Upper lobe of left lung (tissue), 4 donors: Measurements from ENCODE around the gene TAF1D.

Source experiments
- EP300 ChIP-seq, 4 donors: sonication (generic); formaldehyde crosslinking; IDR thresholded peaks; one replicate each; pipeline ENCODE4 v1.5.1; 2017; ENCODE audit warnings: antibody characterized with exemption in 4 of 4, control low read depth in 2 of 4
- TF ChIP-seq, protein P1 (sequence below), 6 experiments: fragments of 450-650 bp in 4 of 6; fragments of 200-600 bp in 2 of 6; sonication (generic) in 2 of 6; IDR thresholded peaks; one replicate each; pipeline ENCODE4 v1.5.1; 2016 to 2019; ENCODE audit warnings: antibody characterized with exemption in 6 of 6

DNA sequence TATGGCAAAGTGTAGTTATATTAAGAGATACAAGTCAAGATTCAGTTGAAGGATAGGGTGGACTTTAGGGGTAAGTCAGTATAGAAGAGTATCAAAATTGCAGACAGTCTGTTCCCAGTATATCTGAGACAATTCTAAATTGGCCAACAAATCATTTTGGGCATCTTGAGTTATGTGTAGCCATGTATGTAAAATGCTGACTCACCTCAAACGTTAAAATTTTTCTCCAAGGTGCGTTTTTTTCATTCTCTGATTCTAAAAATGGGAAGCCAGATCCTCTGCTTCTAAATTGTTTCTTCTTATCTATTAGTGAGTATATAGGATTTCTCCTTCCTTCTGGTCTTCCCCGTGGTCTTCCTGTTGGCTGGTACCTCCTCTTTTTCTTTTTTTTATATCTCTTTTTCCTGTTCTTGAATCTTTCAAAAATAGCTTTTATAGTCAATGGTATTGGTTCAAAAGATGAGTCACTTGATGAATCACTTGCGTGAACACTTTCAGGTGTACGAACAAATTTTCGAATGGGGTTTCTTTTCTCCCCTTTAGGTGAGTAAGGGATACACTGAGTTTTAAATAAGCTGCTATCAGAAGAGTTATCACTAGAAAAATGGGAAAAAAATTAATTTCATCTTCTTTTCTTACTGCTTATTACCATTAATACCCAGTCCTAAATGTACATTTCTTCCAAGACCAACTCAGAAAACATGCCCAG lies 3.2 kb downstream of the TAF1D start:
- no peak for TF ChIP-seq EP300 (IDR thresholded peaks at IDR 0.05)
- TF ChIP-seq, protein P1, sequence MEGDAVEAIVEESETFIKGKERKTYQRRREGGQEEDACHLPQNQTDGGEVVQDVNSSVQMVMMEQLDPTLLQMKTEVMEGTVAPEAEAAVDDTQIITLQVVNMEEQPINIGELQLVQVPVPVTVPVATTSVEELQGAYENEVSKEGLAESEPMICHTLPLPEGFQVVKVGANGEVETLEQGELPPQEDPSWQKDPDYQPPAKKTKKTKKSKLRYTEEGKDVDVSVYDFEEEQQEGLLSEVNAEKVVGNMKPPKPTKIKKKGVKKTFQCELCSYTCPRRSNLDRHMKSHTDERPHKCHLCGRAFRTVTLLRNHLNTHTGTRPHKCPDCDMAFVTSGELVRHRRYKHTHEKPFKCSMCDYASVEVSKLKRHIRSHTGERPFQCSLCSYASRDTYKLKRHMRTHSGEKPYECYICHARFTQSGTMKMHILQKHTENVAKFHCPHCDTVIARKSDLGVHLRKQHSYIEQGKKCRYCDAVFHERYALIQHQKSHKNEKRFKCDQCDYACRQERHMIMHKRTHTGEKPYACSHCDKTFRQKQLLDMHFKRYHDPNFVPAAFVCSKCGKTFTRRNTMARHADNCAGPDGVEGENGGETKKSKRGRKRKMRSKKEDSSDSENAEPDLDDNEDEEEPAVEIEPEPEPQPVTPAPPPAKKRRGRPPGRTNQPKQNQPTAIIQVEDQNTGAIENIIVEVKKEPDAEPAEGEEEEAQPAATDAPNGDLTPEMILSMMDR (IDR thresholded peaks at IDR 0.05), result no peak
